NB4 (cell line): Measurements from ENCODE around the gene IFT25.

Experiments used
- DNase-seq: peaks from one replicate; pipeline ENCODE4 v3.0.0; 2010; ENCODE audit warnings: low read depth
- H3K4me3 ChIP-seq: one replicate; pipeline ENCODE4 v1.5.1; 2011; ENCODE audit warnings: mild to moderate bottlenecking, low read depth, low read length, moderate library complexity
- CTCF ChIP-seq: IDR thresholded peaks from one replicate; pipeline ENCODE4 v1.5.1; 2012; ENCODE audit warnings: low read depth, low read length
- MAX ChIP-seq: IDR thresholded peaks from 2 replicates; pipeline ENCODE4 v1.6.1; 2011; ENCODE audit warnings: low read depth, low read length
- MYC ChIP-seq: IDR thresholded peaks from 2 replicates; pipeline ENCODE4 v1.6.1; 2011; ENCODE audit warnings: low read depth, low read length
- POLR2A ChIP-seq: IDR thresholded peaks from 2 replicates; pipeline ENCODE4 v1.6.1; 2011; ENCODE audit warnings: mild to moderate bottlenecking; ENCODE audit not compliant: insufficient read length; ENCODE audit errors: extremely low read depth

The IFT25 gene

GRCh38 chr1:53895421-53895820, 50.1 kb downstream of the IFT25 start:
- TF ChIP-seq POLR2A (no peak), MAX (no peak), CTCF (no peak), MYC (no peak)
- H3K4me3 ChIP-seq = no peak overlapping the region
- no peak for DNase-seq

GRCh38 chr1:53894644-53895043, 50.9 kb downstream of the IFT25 start:
- no peak overlapping the region for H3K4me3 ChIP-seq
- DNase-seq = no peak
- TF ChIP-seq MAX (no peak), POLR2A (no peak), MYC (no peak), CTCF (no peak)

- H3K4me3 ChIP-seq = no peak within 1 kb of the TSS
- DNase-seq = no peak
- TF ChIP-seq MAX = no peak
- no peak for TF ChIP-seq MYC
- TF ChIP-seq CTCF = no peak
- no peak for TF ChIP-seq POLR2A
Measured at GRCh38 chr1:53893999-53894636, 51.4 kb downstream of the IFT25 start, which contains the start of gene DIO1. Gene DIO1 (plus strand): TSS chr1:53894187. CDS start chr1:53894211, 24 bp downstream.

- TF ChIP-seq CTCF (no peak), POLR2A (no peak), MAX (no peak), MYC (no peak)
- no peak for DNase-seq
- H3K4me3 ChIP-seq = no peak overlapping the region
Measured at GRCh38 chr1:53892911-53893310, 52.6 kb downstream of the IFT25 start.

GRCh38 chr1:53891678-53892077, 53.8 kb downstream of the IFT25 start:
- no peak for DNase-seq
- no peak overlapping the region for H3K4me3 ChIP-seq
- TF ChIP-seq MAX = no peak
- no peak for TF ChIP-seq MYC
- TF ChIP-seq CTCF = no peak
- TF ChIP-seq POLR2A = no peak
